Activated T-helper 1 cell treated with anti-CD3 and anti-CD28 coated beads, Interleukin-12 subunit alpha, Interleukin-12 subunit beta, Interleukin-2, Interleukin-4 antibody, amounts not matched to agents 30 ng/mL and 10 ng/mL and 1 ng/mL, durations not matched to agents 14 hours and 24 hours and 36 hours (primary cell): ENCODE measurements around the gene LTBP4. TPM values are rescaled to one million over a fixed set of nuclear protein-coding genes. Genes with fewer than 3 reads are reported as not detected.
A peak's percentile ranks its signal among the peaks of the same experiment; 100 is the strongest.
"Not testable (repeated sequence)": the region's sequence is repeated elsewhere in the genome, so short reads cannot be mapped to it uniquely, and the experiment has no call there.

Source experiments
- DNase-seq: peaks from one replicate; pipeline ENCODE4 v3.0.0; 2021; ENCODE audit warnings: low spot score
- H3K27ac Mint-ChIP-seq: one replicate; pipeline ENCODE4 v1.8.0; 2021; ENCODE audit warnings: mild to moderate bottlenecking, mixed read lengths
- H3K27me3 Mint-ChIP-seq: one replicate; pipeline ENCODE4 v1.8.0; 2022; ENCODE audit warnings: mild to moderate bottlenecking, moderate library complexity, mixed read lengths; ENCODE audit not compliant: insufficient read depth
- H3K36me3 Mint-ChIP-seq: one replicate; pipeline ENCODE4 v1.8.0; 2021; ENCODE audit warnings: low read depth, mixed read lengths
- H3K4me1 Mint-ChIP-seq: one replicate; pipeline ENCODE4 v1.8.0; 2021; ENCODE audit warnings: low read depth, mixed read lengths
- H3K4me3 Mint-ChIP-seq: one replicate; pipeline ENCODE4 v1.8.0; 2021; ENCODE audit warnings: mild to moderate bottlenecking, moderate library complexity, mixed read lengths
- H3K9me3 Mint-ChIP-seq: one replicate; pipeline ENCODE4 v1.8.0; 2021; ENCODE audit warnings: mixed read lengths
- intact Hi-C: fragments of 100-400 bp; cut with micrococcal nuclease; formaldehyde crosslinking; loops from one replicate; pipeline ENCODE4 v1.15.1; 2024
- total RNA-seq: library from RNA; stranded (reverse); gene quantifications from 2 replicates; pipeline ENCODE4 v1.2.3, GENCODE V29; 2022

Gene LTBP4
- total RNA-seq: 107 and 116 TPM in 2 replicates

- peaks cover 63% of the 10 kb centered on the region for H3K4me1 Mint-ChIP-seq
- no peaks in the 10 kb centered on the region for H3K9me3 Mint-ChIP-seq
- no peaks in the 10 kb centered on the region for H3K36me3 Mint-ChIP-seq
- H3K4me3 Mint-ChIP-seq: peak within 1 kb of the TSS; percentile 65
- DNase-seq: no peak
- peaks cover 40% of the 10 kb centered on the region for H3K27me3 Mint-ChIP-seq
- H3K27ac Mint-ChIP-seq: peak within 1 kb of the TSS; percentile 76
- intact Hi-C loops: loop anchor here (10.0 kb wide), 1 partner anchor 457 kb away; no protein-coding TSS in a partner anchor
Measured at GRCh38 chr19:40601134-40601974, at the start of gene LTBP4. Gene LTBP4, plus strand, starts transcription at chr19:40601369. Its CDS starts 19 bp downstream, at chr19:40601388.

- DNase-seq: no peak
- Mint-ChIP-seq H3K4me1 (peaks cover 4% of the 10 kb centered on the region), H3K9me3 (no peaks in the 10 kb centered on the region), H3K36me3 (no peaks in the 10 kb centered on the region), H3K4me3 (no peak overlapping the region), H3K27me3 (peaks cover 46% of the 10 kb centered on the region), H3K27ac (no peak overlapping the region)
- intact Hi-C loops: no loop called here
Measured at GRCh38 chr19:40552848-40553247, 48.3 kb upstream of the LTBP4 start.

- no peak for DNase-seq
- intact Hi-C loops: no loop called here
- Mint-ChIP-seq H3K4me1 (no peaks in the 10 kb centered on the region), H3K36me3 (no peaks in the 10 kb centered on the region), H3K9me3 (no peaks in the 10 kb centered on the region), H3K27me3 (peaks cover 41% of the 10 kb centered on the region), H3K27ac (no peak overlapping the region), H3K4me3 (no peak overlapping the region)
Measured at GRCh38 chr19:40553885-40554857, 47.0 kb upstream of the LTBP4 start.

GRCh38 chr19:40555978-40556689, 45.0 kb upstream of the LTBP4 start:
- no peak for DNase-seq
- peaks cover 31% of the 10 kb centered on the region for H3K27me3 Mint-ChIP-seq
- H3K27ac Mint-ChIP-seq: no peak overlapping the region
- H3K9me3 Mint-ChIP-seq: no peaks in the 10 kb centered on the region
- H3K4me1 Mint-ChIP-seq: no peaks in the 10 kb centered on the region
- H3K36me3 Mint-ChIP-seq: no peaks in the 10 kb centered on the region
- no peak overlapping the region for H3K4me3 Mint-ChIP-seq
- intact Hi-C loops: no loop called here

- Mint-ChIP-seq H3K27me3 (peaks cover 28% of the 10 kb centered on the region), H3K4me3 (no peak overlapping the region), H3K4me1 (no peaks in the 10 kb centered on the region), H3K27ac (no peak overlapping the region), H3K36me3 (no peaks in the 10 kb centered on the region), H3K9me3 (no peaks in the 10 kb centered on the region)
- DNase-seq: no peak
- intact Hi-C loops: no loop called here
Measured at GRCh38 chr19:40556953-40557530, 44.1 kb upstream of the LTBP4 start.

GRCh38 chr19:40559394-40559793, 41.8 kb upstream of the LTBP4 start:
- Mint-ChIP-seq H3K4me1 (no peaks in the 10 kb centered on the region), H3K27me3 (peaks cover 16% of the 10 kb centered on the region), H3K27ac (peak overlapping the region; percentile 3), H3K9me3 (no peaks in the 10 kb centered on the region), H3K4me3 (no peak overlapping the region), H3K36me3 (no peaks in the 10 kb centered on the region)
- no peak for DNase-seq
- intact Hi-C loops: no loop called here

GRCh38 chr19:40560092-40560507, 41.1 kb upstream of the LTBP4 start:
- intact Hi-C loops: no loop called here
- Mint-ChIP-seq H3K9me3 (no peaks in the 10 kb centered on the region), H3K4me3 (no peak overlapping the region), H3K4me1 (no peaks in the 10 kb centered on the region), H3K27ac (no peak overlapping the region), H3K27me3 (peaks cover 15% of the 10 kb centered on the region), H3K36me3 (no peaks in the 10 kb centered on the region)
- no peak for DNase-seq

- H3K9me3 Mint-ChIP-seq: no peaks in the 10 kb centered on the region
- intact Hi-C loops: no loop called here
- no peak for DNase-seq
- no peaks in the 10 kb centered on the region for H3K36me3 Mint-ChIP-seq
- no peaks in the 10 kb centered on the region for H3K4me1 Mint-ChIP-seq
- H3K27ac Mint-ChIP-seq: no peak overlapping the region
- peaks cover 22% of the 10 kb centered on the region for H3K27me3 Mint-ChIP-seq
- no peak overlapping the region for H3K4me3 Mint-ChIP-seq
Measured at GRCh38 chr19:40561947-40562346, 39.2 kb upstream of the LTBP4 start.

GRCh38 chr19:40564535-40564934, 36.6 kb upstream of the LTBP4 start:
- H3K4me1 Mint-ChIP-seq, intact Hi-C loops, H3K4me3 Mint-ChIP-seq, H3K9me3 Mint-ChIP-seq, DNase-seq, H3K36me3 Mint-ChIP-seq: not testable (repeated sequence)
- Mint-ChIP-seq H3K27ac (peak overlapping the region; percentile 23), H3K27me3 (peaks cover 44% of the 10 kb centered on the region)

GRCh38 chr19:40565355-40565754, 35.8 kb upstream of the LTBP4 start:
- H3K27ac Mint-ChIP-seq: no peak overlapping the region
- peaks cover 8% of the 10 kb centered on the region for H3K4me1 Mint-ChIP-seq
- intact Hi-C loops: no loop called here
- H3K9me3 Mint-ChIP-seq: no peaks in the 10 kb centered on the region
- no peak overlapping the region for H3K4me3 Mint-ChIP-seq
- peaks cover 2% of the 10 kb centered on the region for H3K36me3 Mint-ChIP-seq
- H3K27me3 Mint-ChIP-seq: peaks cover 48% of the 10 kb centered on the region
- DNase-seq: no peak

GRCh38 chr19:40565910-40566495, 35.2 kb upstream of the LTBP4 start:
- intact Hi-C loops: no loop called here

More at GRCh38 chr19:40565910-40566495, 35.2 kb upstream of the LTBP4 start:
- DNase-seq: no peak
- no peaks in the 10 kb centered on the region for H3K9me3 Mint-ChIP-seq
- H3K27ac Mint-ChIP-seq: no peak overlapping the region
- no peak overlapping the region for H3K4me3 Mint-ChIP-seq
- peaks cover 50% of the 10 kb centered on the region for H3K27me3 Mint-ChIP-seq
- peaks cover 12% of the 10 kb centered on the region for H3K4me1 Mint-ChIP-seq
- peaks cover 2% of the 10 kb centered on the region for H3K36me3 Mint-ChIP-seq
